HS-27A (cell line): Measurements from ENCODE around the gene FAM241B.

Experiments used
- DNase-seq: peaks from one replicate; pipeline ENCODE4 v3.0.0-alpha.2; 2012; ENCODE audit warnings: low read depth, missing footprints

The FAM241B gene

GRCh38 chr10:69634759-69635425 is 4.8 kb downstream of the FAM241B start:
- no peak for DNase-seq

- no peak for DNase-seq
Observed at GRCh38 chr10:69635428-69636272, 5.6 kb downstream of the FAM241B start.

GRCh38 chr10:69636273-69636575 is 6.2 kb downstream of the FAM241B start:
- DNase-seq, result no peak

GRCh38 chr10:69636626-69637605 is 6.9 kb downstream of the FAM241B start:
- DNase-seq, result no peak

- no peak for DNase-seq
Observed at GRCh38 chr10:69638642-69639041, 8.6 kb downstream of the FAM241B start.

- no peak for DNase-seq
Observed at GRCh38 chr10:69639291-69640195, 9.5 kb downstream of the FAM241B start.

- no peak for DNase-seq
Observed at GRCh38 chr10:69640196-69640980, 10.3 kb downstream of the FAM241B start.

GRCh38 chr10:69641261-69641980 is 11.4 kb downstream of the FAM241B start:
- DNase-seq, result no peak

- DNase-seq, result no peak
Observed at GRCh38 chr10:69642747-69643146, 12.7 kb downstream of the FAM241B start.

- no peak for DNase-seq
Observed at GRCh38 chr10:69643779-69644657, 14.0 kb downstream of the FAM241B start.

GRCh38 chr10:69644658-69645295 is 14.7 kb downstream of the FAM241B start:
- DNase-seq, result no peak

GRCh38 chr10:69645296-69646184 is 15.5 kb downstream of the FAM241B start:
- no peak for DNase-seq

GRCh38 chr10:69646185-69647060 is 16.4 kb downstream of the FAM241B start:
- DNase-seq, result no peak

GRCh38 chr10:69647126-69647525 is 17.1 kb downstream of the FAM241B start:
- no peak for DNase-seq

GRCh38 chr10:69647819-69648218 is 17.8 kb downstream of the FAM241B start:
- DNase-seq, result no peak

- no peak for DNase-seq
Observed at GRCh38 chr10:69648461-69648860, 18.4 kb downstream of the FAM241B start.
